Astrocyte of the cerebellum (primary cell): ENCODE data around the gene TUBA3D.
"Not testable (repeated sequence)": the region's sequence is repeated elsewhere in the genome, so short reads cannot be mapped to it uniquely, and the experiment has no call there.

Experiments
- DNase-seq: peaks from one replicate; pipeline ENCODE4 v3.0.0-alpha.2; 2011; ENCODE audit warnings: low read depth
- H3K4me3 ChIP-seq: 2 replicates; pipeline ENCODE4 v1.5.1; 2011; ENCODE audit warnings: mild to moderate bottlenecking, low read depth, low read length, moderate library complexity
- in situ Hi-C: cut with HindIII; loops from 2 replicates; pipeline ENCODE4 v1.10.0; 2017; ENCODE audit warnings: low sequenced_read_pairs
- TF ChIP-seq, protein P1 (sequence below): IDR thresholded peaks from 2 replicates; pipeline ENCODE4 v1.5.1; 2012; ENCODE audit warnings: low read length, low read depth, moderate library complexity, mild to moderate bottlenecking; ENCODE audit errors: missing control alignments

TUBA3D gene

DNA sequence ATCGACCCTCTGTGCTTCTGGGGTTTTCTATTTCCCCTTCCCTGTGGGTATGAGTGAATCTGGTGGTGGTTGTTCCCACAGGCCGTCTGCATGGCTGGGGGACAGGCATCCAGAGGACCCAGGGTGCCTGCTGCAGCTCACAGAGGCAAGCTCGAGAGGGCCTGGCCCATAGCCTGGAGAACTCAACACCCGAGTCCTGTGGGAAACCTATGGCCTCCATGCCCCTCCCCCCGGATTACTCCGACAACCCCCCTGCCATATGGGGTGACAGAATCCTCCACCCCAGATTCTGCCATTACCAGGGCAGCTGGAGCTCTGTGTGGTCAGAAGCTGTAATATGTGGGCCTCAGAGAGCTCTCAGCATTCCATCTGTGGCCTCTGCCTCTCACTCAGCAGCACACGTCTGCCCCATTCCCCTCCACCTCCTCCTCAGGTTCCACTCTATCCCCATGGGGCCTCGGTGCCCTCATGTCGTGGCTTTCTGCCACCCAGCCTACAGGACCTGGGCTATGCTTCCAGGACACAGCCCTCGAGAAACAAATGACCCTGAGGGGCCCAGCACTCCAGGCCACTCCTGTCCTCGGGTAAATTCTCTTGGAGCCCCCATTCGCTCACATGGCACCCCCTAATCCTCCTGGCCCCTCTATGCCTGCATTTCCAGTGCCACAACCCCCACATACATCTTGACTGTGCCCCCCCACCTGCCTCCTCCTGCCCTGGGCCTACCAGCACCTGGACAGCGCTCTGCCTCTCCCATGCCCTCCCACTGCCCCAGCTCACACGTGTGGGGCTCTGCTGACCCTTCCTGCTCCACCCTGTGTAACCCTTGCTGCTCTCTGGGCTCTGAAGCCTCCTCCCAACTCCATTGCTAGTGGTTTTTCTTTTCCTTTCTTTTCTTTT lies 12.6 kb downstream of the TUBA3D start:
- no peak for DNase-seq
- no peak overlapping the region for H3K4me3 ChIP-seq
- TF ChIP-seq, protein P1, sequence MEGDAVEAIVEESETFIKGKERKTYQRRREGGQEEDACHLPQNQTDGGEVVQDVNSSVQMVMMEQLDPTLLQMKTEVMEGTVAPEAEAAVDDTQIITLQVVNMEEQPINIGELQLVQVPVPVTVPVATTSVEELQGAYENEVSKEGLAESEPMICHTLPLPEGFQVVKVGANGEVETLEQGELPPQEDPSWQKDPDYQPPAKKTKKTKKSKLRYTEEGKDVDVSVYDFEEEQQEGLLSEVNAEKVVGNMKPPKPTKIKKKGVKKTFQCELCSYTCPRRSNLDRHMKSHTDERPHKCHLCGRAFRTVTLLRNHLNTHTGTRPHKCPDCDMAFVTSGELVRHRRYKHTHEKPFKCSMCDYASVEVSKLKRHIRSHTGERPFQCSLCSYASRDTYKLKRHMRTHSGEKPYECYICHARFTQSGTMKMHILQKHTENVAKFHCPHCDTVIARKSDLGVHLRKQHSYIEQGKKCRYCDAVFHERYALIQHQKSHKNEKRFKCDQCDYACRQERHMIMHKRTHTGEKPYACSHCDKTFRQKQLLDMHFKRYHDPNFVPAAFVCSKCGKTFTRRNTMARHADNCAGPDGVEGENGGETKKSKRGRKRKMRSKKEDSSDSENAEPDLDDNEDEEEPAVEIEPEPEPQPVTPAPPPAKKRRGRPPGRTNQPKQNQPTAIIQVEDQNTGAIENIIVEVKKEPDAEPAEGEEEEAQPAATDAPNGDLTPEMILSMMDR = no peak
- in situ Hi-C loops = no loop called here

DNA sequence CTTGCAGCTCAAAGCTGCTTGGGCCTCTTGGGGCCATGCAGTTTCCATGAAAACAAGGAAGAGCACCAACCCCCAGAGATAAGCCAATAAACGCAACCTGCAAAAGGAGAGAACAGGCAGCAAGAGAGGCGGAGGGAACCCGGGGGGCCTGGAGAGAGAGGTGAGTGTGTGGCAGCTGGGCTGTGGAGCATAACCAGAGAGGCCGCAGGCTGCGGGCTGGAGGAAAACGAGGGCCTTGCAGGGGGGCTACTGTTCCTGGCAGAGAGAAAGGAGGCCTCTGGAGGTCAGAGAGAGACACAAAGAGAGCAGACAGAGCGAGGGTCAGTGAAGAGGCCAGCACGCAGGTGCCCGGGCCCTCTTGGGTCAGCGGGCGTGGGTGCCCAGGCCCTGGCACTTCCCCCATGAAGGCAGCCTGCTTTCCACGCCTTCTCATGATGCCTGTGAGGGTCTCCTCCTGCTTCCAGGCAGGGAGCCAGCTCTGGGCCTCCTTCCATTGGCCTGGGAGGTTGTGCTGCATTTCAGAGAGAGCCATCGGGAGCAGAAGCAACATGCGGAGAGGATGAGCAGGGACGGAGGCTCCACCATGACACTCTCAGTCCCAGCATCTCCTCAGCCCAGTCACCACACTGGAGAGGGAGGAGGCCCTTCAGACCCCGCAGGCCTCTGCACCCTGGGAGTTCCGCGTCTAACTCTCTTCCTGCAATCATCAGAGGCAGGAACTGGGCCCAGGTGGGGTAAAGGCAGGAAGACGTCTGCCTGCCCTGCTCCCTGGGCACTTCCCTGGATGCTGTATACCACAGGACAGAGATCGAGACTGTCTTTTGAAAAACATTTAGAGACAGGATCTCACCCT lies 14.9 kb downstream of the TUBA3D start:
- H3K4me3 ChIP-seq = peak overlapping the region; percentile 91
- in situ Hi-C loops, DNase-seq: not testable (repeated sequence)

DNA sequence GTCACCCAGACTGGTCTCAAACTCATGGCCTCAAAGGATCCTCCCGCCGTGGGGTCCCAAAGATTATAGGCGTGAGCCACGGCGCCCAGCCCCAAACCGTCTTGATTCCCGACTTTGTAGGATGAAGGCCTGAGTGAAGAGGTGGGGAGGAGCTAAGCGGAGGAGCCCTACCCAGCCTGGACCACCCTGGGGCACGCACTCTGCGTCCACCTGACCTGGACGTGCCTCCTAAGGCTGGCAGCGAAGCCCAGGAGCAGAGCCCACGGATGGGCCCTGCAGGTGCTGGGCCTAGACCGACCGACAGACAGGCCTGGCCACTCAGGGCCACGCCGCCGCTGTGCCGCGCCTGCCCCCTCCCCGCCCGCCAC lies 15.5 kb downstream of the TUBA3D start:
- in situ Hi-C loops, DNase-seq: not testable (repeated sequence)
- peak overlapping the region; percentile 91 for H3K4me3 ChIP-seq

DNA sequence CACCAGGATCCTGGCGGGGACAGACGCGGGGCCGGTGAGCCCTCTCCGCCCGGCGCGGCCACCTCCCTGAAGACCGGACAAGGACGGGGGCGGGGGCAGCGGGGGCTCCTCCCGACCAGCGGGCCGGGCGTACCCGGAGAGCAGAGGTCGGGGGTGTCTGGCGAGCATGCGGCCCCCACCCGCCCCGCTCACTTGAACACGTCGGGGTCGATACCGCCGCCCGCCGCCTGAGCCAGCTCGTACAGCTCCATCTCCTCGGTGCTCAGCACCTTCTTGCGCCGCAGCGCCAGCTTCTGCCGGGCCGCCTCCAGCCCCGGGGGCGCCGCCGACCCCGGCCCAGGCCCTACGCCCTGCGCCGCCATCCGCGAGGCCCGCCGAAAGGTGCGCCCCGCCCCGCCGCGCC lies 16.1 kb downstream of the TUBA3D start, which contains the start of gene MZT2A:
Gene MZT2A, minus strand, starts transcription at position 383 of the 403 bp plus-strand sequence. Its CDS starts 21 bp downstream, at position 362.
- DNase-seq, in situ Hi-C loops: not testable (repeated sequence)
- peak within 1 kb of the TSS; percentile 91 for H3K4me3 ChIP-seq

GRCh38 chr2:131492418-131493198 lies 16.7 kb downstream of the TUBA3D start:
- peak overlapping the region; percentile 91 for H3K4me3 ChIP-seq
- peak; percentile 86 for DNase-seq
- in situ Hi-C loops = no loop called here
- TF ChIP-seq, protein P1 = peak; percentile 77

DNA sequence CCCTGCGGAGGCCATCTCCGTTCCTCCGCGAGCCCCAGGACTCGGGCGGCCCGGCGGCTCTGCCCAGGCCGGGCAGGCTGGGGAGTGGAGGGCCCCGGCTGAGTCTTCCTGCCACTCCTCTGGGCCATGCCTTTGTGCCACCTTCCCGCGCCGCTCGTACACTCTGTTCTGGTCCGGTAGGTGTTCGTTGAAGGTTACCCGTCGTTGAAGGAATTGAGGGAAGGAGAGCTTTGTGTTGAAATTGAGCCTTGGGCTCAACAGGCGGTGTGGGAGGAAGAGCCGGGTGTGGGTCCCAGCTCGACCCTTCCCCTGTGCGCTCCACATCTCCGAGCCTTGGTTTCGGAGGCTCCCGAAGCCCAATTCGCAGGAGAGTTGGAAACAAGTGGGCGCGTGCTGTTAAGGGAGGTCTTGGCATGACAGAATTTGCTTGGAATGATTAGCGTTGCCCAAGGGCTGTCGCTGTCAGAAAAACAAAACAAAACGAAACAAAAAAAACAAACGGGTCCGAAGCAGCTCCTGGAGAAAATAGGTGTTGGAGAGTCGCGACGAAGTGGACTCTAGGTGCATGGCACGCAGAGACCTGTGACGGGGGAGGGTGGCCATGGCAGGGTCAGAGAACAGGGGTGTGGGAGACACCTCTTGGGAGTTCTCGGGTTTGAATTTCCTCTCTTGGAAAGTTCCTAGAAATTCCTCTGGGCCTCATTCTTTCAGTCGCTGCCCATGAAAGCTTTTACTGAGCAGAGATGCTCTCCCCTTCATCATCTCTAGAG lies 17.5 kb downstream of the TUBA3D start:
- in situ Hi-C loops = no loop called here
- H3K4me3 ChIP-seq = peak overlapping the region; percentile 91
- DNase-seq = no peak
- TF ChIP-seq, protein P1 = no peak

DNA sequence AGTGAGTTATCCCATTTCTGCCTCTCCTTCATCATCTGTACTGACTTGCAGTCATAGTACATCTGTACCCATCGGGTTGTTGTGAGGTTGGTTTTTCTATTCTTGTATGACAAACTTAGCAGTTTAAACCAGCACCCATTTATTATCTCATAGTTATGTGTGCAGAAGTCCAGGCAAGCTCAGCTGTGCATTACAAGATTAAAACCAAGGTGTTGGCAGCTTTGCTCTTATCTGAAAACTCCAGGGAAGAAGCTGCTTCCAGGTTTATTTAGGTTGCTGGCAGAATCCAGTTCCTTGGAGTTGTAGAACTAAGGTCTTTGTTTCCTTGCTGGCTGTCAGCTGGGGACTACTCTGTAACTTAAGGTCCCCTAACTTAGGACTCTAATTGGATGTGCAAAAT lies 19.6 kb downstream of the TUBA3D start:
- DNase-seq, in situ Hi-C loops, H3K4me3 ChIP-seq: not testable (repeated sequence)

DNA sequence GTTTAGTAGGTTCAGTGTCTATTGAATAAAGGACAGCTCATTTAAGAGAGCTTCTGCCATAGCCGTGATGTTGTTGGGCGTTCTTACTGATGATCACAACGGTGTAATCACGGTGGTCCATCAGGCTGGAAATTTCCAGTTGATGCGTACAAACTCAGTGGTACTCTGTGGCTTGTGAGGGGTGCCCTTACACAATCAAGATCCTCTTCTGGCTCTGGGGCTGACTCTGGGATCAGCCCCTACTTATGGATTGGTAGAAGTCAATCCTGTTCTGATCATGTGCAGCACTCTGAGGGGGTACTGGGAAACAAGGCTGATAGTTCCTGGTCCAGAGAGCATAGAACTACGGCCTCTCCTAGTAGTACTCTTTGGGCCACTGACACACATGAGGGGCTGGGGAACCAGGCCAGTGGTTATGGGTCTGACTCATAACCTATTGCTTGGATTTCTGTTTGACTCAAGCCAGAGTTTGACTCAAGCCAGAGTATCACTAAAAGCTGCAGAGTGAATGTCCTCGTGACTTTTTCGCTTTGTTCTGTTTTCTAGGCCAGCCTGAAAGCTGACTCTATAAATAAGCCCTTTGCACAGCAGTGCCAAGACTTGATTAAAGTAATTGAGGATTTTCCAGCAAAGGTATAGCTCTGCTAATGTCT lies 22.5 kb downstream of the TUBA3D start:
- H3K4me3 ChIP-seq, DNase-seq, in situ Hi-C loops: not testable (repeated sequence)

- in situ Hi-C loops, H3K4me3 ChIP-seq, DNase-seq: not testable (repeated sequence)
Measured at GRCh38 chr2:131503587-131503986, 27.7 kb downstream of the TUBA3D start.

- H3K4me3 ChIP-seq, in situ Hi-C loops, DNase-seq: not testable (repeated sequence)
Measured at GRCh38 chr2:131504082-131504750, 28.3 kb downstream of the TUBA3D start.
